Tibial nerve (tissue), 4 donors: Measurements from ENCODE around the gene KSR2. TPM values are rescaled to one million over a fixed set of nuclear protein-coding genes. Genes with fewer than 3 reads are reported as not detected.

ENCODE experiments used
- DNase-seq, 2 donors: peaks; one replicate each; pipeline ENCODE4 v3.0.0-alpha.2; 2019; ENCODE audit warnings: low spot score in 2 of 2
- H3K27ac ChIP-seq, 4 donors: fragments of 200-600 bp; sonication (generic) in 3 of 4; one replicate each; pipeline ENCODE4 v1.5.1; 2017 to 2019; ENCODE audit warnings: mild to moderate bottlenecking in 1 of 4
- H3K27me3 ChIP-seq, 2 donors: fragments of 200-600 bp; sonication (generic) in 1 of 2; one replicate each; pipeline versions ENCODE4 v1.5.1 to v1.6.0; 2017 to 2019
- H3K36me3 ChIP-seq, 3 donors: fragments of 200-600 bp; sonication (generic); one replicate each; pipeline ENCODE4 v1.5.1; 2018 to 2019
- H3K4me1 ChIP-seq, 4 donors: fragments of 200-600 bp; sonication (generic) in 3 of 4; one replicate each; pipeline ENCODE4 v1.5.1; 2017 to 2019
- H3K4me3 ChIP-seq, 4 donors: fragments of 200-600 bp; sonication (generic) in 3 of 4; one replicate each; pipeline ENCODE4 v1.5.1; 2017 to 2019; ENCODE audit warnings: mild to moderate bottlenecking in 1 of 4, moderate library complexity in 1 of 4
- H3K9me3 ChIP-seq, 4 donors: fragments of 200-600 bp; sonication (generic) in 3 of 4; one replicate each; pipeline ENCODE4 v1.5.1; 2017 to 2019
- EP300 ChIP-seq, 2 donors: sonication (generic); formaldehyde crosslinking; IDR thresholded peaks; one replicate each; pipeline ENCODE4 v1.6.1; 2017; ENCODE audit warnings: antibody characterized with exemption in 2 of 2, mild to moderate bottlenecking in 1 of 2
- POLR2A ChIP-seq, 2 donors: fragments of 450-650 bp; IDR thresholded peaks; one replicate each; pipeline ENCODE4 v1.6.1; 2017; ENCODE audit warnings: antibody characterized with exemption in 2 of 2, mild to moderate bottlenecking in 2 of 2, moderate library complexity in 2 of 2
- WGBS, 2 donors: methylation state at CpG; one replicate each; pipeline ENCODE4 v1.1.5; 2018; 5-methylcytosine and 5-hydroxymethylcytosine counted together
- total RNA-seq, 4 donors: library from RNA; depleted of rRNA; stranded (reverse); fragments of >200 nt; gene quantifications; one replicate each; pipeline ENCODE4 v1.1.0, GENCODE V29; 2016
- TF ChIP-seq, protein P1 (sequence below), 5 experiments: fragments of 200-600 bp in 3 of 5; fragments of 450-650 bp in 2 of 5; sonication (generic) in 3 of 5; IDR thresholded peaks; one replicate each; pipeline ENCODE4 v1.5.1; 2016 to 2019; ENCODE audit warnings: antibody characterized with exemption in 5 of 5, mild to moderate bottlenecking in 3 of 5, moderate library complexity in 2 of 5

KSR2 gene
- total RNA-seq, 4 donors from 2014 or later = under 0.01 TPM; not detected in 3

- no peak for DNase-seq
- Histone ChIP-seq H3K36me3 (no peaks in the 10 kb centered on the region), H3K9me3 (no peaks in the 10 kb centered on the region), H3K27me3 (no peaks in the 10 kb centered on the region), H3K4me3 (no peak overlapping the region), H3K4me1 (no peaks in the 10 kb centered on the region), H3K27ac (no peak overlapping the region)
- TF ChIP-seq POLR2A (IDR thresholded peaks at IDR 0.05) = no peak
- WGBS, 2 donors = 48 to 54% methylated on average over 4 of the region's 4 CpGs
Observed at GRCh38 chr12:117702741-117703140, 266.0 kb downstream of the KSR2 start.

- TF ChIP-seq, protein P1, sequence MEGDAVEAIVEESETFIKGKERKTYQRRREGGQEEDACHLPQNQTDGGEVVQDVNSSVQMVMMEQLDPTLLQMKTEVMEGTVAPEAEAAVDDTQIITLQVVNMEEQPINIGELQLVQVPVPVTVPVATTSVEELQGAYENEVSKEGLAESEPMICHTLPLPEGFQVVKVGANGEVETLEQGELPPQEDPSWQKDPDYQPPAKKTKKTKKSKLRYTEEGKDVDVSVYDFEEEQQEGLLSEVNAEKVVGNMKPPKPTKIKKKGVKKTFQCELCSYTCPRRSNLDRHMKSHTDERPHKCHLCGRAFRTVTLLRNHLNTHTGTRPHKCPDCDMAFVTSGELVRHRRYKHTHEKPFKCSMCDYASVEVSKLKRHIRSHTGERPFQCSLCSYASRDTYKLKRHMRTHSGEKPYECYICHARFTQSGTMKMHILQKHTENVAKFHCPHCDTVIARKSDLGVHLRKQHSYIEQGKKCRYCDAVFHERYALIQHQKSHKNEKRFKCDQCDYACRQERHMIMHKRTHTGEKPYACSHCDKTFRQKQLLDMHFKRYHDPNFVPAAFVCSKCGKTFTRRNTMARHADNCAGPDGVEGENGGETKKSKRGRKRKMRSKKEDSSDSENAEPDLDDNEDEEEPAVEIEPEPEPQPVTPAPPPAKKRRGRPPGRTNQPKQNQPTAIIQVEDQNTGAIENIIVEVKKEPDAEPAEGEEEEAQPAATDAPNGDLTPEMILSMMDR (IDR thresholded peaks at IDR 0.05) = no peak
- no peak for TF ChIP-seq EP300 (IDR thresholded peaks at IDR 0.05)
- no peak for TF ChIP-seq POLR2A (IDR thresholded peaks at IDR 0.05)
- Histone ChIP-seq H3K27me3 (no peaks in the 10 kb centered on the region), H3K36me3 (no peaks in the 10 kb centered on the region), H3K4me3 (no peak overlapping the region), H3K9me3 (no peaks in the 10 kb centered on the region), H3K4me1 (no peaks in the 10 kb centered on the region), H3K27ac (no peak overlapping the region)
- WGBS, 2 donors = 79 to 82% methylated on average over 5 of the region's 5 CpGs
- DNase-seq = no peak
Observed at GRCh38 chr12:117699575-117699974, 269.2 kb downstream of the KSR2 start.

- no peaks in the 10 kb centered on the region for H3K4me1 ChIP-seq
- 83 to 97% methylated on average over 1 of the region's 1 CpG for WGBS, 2 donors
- no peaks in the 10 kb centered on the region for H3K36me3 ChIP-seq
- H3K4me3 ChIP-seq = no peak overlapping the region
- DNase-seq = no peak
- H3K27ac ChIP-seq = no peak overlapping the region
- H3K27me3 ChIP-seq = no peaks in the 10 kb centered on the region
- TF ChIP-seq EP300 (IDR thresholded peaks at IDR 0.05) = no peak
- TF ChIP-seq, protein P1 (IDR thresholded peaks at IDR 0.05) = no peak
- TF ChIP-seq POLR2A (IDR thresholded peaks at IDR 0.05) = no peak
- peaks cover 0 to 4% (median 0%) of the 10 kb centered on the region in 4 donors for H3K9me3 ChIP-seq
Observed at GRCh38 chr12:117699118-117699517, 269.7 kb downstream of the KSR2 start.

DNA sequence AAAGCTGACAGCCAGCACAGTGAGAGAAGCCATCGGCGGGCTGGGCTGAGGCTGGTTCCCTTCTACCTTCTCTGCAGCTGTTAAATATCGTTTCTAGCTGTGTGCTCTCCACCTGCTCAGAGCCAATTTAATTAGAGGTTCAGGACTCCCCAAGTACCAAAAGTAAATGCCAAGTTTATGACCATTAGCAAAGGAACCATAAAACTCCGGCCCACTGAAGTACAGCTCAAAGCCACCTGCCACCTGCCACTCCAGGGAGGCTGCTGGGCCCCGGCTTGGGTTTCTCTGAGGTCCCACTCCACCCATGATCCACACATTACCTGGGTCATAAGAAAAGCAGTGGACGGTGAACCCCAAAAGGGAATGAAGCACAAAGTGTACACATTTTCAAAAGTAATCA is 272.8 kb downstream of the KSR2 start:
- Histone ChIP-seq H3K27me3 (no peaks in the 10 kb centered on the region), H3K4me1 (no peaks in the 10 kb centered on the region), H3K9me3 (peaks cover 0 to 23% (median 0%) of the 10 kb centered on the region in 4 donors), H3K4me3 (no peak overlapping the region), H3K27ac (no peak overlapping the region), H3K36me3 (no peaks in the 10 kb centered on the region)
- 59 to 64% methylated on average over 6 of the region's 6 CpGs for whole genome bisulfite sequencing, 2 donors
- TF ChIP-seq EP300 (IDR thresholded peaks at IDR 0.05) (no peak), POLR2A (IDR thresholded peaks at IDR 0.05) (no peak)
- TF ChIP-seq, protein P1 (IDR thresholded peaks at IDR 0.05) = no peak
- no peak for DNase-seq

DNA sequence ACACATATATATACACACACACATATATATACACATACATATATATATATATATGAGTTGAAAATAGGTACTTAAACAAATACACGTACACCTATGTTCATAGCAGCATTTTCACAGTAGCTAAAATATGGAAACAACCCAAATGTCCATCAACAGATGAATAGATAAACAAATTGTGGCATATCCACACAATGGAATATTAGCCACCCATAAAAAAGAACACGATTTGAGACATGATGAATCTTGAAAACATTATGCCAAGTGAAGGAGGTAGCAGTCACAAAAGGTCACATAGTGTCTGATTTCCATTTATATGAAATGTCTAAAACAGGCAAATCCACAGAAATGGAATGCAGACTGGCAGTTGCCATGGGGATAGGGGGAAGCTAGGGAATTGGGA is 276.3 kb downstream of the KSR2 start:
- 83 to 88% methylated on average over 2 of the region's 2 CpGs for WGBS, 2 donors
- no peak overlapping the region for H3K4me3 ChIP-seq
- H3K36me3 ChIP-seq = no peaks in the 10 kb centered on the region
- no peaks in the 10 kb centered on the region for H3K27me3 ChIP-seq
- DNase-seq = no peak
- H3K9me3 ChIP-seq = peaks cover 0 to 23% (median 0%) of the 10 kb centered on the region in 4 donors
- H3K27ac ChIP-seq = no peak overlapping the region
- TF ChIP-seq EP300 (IDR thresholded peaks at IDR 0.05) = no peak
- no peak for TF ChIP-seq POLR2A (IDR thresholded peaks at IDR 0.05)
- TF ChIP-seq, protein P1 (IDR thresholded peaks at IDR 0.05) = no peak
- peaks cover 0 to 2% (median 0%) of the 10 kb centered on the region in 4 donors for H3K4me1 ChIP-seq

DNA sequence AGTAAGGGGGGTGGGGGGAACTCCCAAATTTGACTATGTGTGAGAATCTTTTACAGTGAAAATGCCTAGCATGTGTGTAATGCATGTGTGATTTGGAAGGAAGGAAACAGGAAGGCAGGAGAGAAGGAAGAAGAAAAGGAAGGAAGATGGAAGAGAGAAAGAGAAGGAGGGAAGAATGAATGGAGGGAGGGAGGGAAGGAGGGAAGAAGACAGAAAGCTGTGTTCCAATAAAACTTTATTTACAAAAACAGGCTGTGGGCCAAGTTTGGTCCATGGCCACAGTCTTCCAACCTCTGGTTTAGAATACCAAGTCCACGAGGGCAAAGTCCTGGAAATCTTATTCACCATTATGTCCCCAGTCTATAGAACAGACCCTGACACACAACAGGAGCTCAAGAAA is 278.9 kb downstream of the KSR2 start:
- no peak overlapping the region for H3K27ac ChIP-seq
- no peak overlapping the region for H3K4me3 ChIP-seq
- TF ChIP-seq, protein P1 (IDR thresholded peaks at IDR 0.05) = no peak
- TF ChIP-seq POLR2A (IDR thresholded peaks at IDR 0.05) (no peak), EP300 (IDR thresholded peaks at IDR 0.05) (no peak)
- H3K4me1 ChIP-seq = peaks cover 0 to 19% (median 0%) of the 10 kb centered on the region in 4 donors
- peaks cover 0 to 23% (median 0%) of the 10 kb centered on the region in 4 donors for H3K9me3 ChIP-seq
- 52 to 72% methylated on average over 1 of the region's 1 CpG for WGBS, 2 donors
- no peak for DNase-seq
- no peaks in the 10 kb centered on the region for H3K27me3 ChIP-seq
- no peaks in the 10 kb centered on the region for H3K36me3 ChIP-seq
